K562 (cell line): Measurements from ENCODE around the gene PPP6R1. TPM values are rescaled to one million over a fixed set of nuclear protein-coding genes. Genes with fewer than 3 reads are reported as not detected.

Experiments used
- ATAC-seq: fragments of 200-7000 bp; cut with Tn5 transposase; 3 replicates; pipeline ENCODE4 v1.9.1; 2020; ENCODE audit warnings: moderate library complexity
- BruUV-seq: library from RNA; stranded (reverse); fragments of 400-500 nt; replicated peaks from 2 replicates; lab custom pipeline; 2021; lab: Mats Ljungman, UMichigan
- CTCF ChIA-PET: fragments of 300-600 bp; formaldehyde crosslinking; extraction: SDS; loops from one replicate; lab custom pipeline; 2021; ENCODE audit warnings: low intra/inter-chr PET ratio; lab: Yijun Ruan, JAX
- POLR2A ChIA-PET: fragments of 300-600, 350-650 bp; sonication (Branson Sonifier 250); formaldehyde crosslinking; extraction: SDS; loops from one replicate; lab custom pipeline; 2021; ENCODE audit warnings: antibody characterized with exemption, inconsistent platforms; lab: Yijun Ruan, JAX
- DNase-seq, 4 experiments: peaks; one replicate each; pipeline versions ENCODE4 v3.0.0 to v3.0.0-alpha.2; 2011 to 2018; ENCODE audit warnings: low spot score in 3 of 4, mixed read lengths in 3 of 4; ENCODE audit errors: extremely low read depth in 1 of 4
- FAIRE-seq: peaks from 2 replicates; lab custom pipeline; 2011; peaks lifted over from hg19 to GRCh38; lab: Jason Lieb, UNC
- H2AFZ ChIP-seq: 2 replicates; pipeline ENCODE4 v1.6.0; 2011; ENCODE audit warnings: low read depth, low read length, control low read depth, inconsistent platforms
- H3K27ac ChIP-seq: fragments of 200-600 bp; 3 replicates; pipeline ENCODE4 v1.8.0; 2011; ENCODE audit warnings: low read depth, mild to moderate bottlenecking, control low read depth, inconsistent platforms, low read length, moderate library complexity, mixed read lengths; ENCODE audit errors: extremely low read depth
- H3K27me3 ChIP-seq, 2 experiments: fragments of 300-600 bp in 1 of 2; 2 replicates in 1 of 2; 3 replicates in 1 of 2; pipeline versions ENCODE4 v1.6.0 to v1.8.0; 2011; ENCODE audit warnings: inconsistent platforms in 2 of 2, low read length in 2 of 2, mild to moderate bottlenecking in 1 of 2, mixed read lengths in 1 of 2, moderate library complexity in 1 of 2; ENCODE audit not compliant: control insufficient read depth in 2 of 2, insufficient read depth in 2 of 2
- H3K36me3 ChIP-seq: fragments of 300-600 bp; 3 replicates; pipeline ENCODE4 v1.8.0; 2011; ENCODE audit warnings: mild to moderate bottlenecking, low read length, inconsistent platforms; ENCODE audit not compliant: control insufficient read depth, insufficient read depth
- H3K4me1 ChIP-seq, 2 experiments: fragments of 200-600 bp in 1 of 2; replicated peaks in 1 of 2; 2 replicates in 1 of 2; 3 replicates in 1 of 2; pipeline versions ENCODE4 v1.5.1 to v1.8.0; 2011; ENCODE audit warnings: inconsistent platforms in 2 of 2, low read length in 2 of 2, mild to moderate bottlenecking in 1 of 2, mixed read lengths in 1 of 2, moderate library complexity in 1 of 2; ENCODE audit not compliant: control insufficient read depth in 2 of 2, insufficient read depth in 2 of 2
- H3K4me2 ChIP-seq: 2 replicates; pipeline ENCODE4 v1.6.1; 2011; ENCODE audit warnings: low read length, control low read depth, inconsistent platforms, mixed read lengths; ENCODE audit not compliant: insufficient read depth
- H3K4me3 ChIP-seq: fragments of 200-600 bp; sonication (generic), shearing (Covaris generic); 2 replicates; pipeline ENCODE4 v1.5.1; 2016; ENCODE audit warnings: control low read depth, inconsistent platforms
- H3K79me2 ChIP-seq: fragments of 200-600 bp; 3 replicates; pipeline ENCODE4 v1.8.0; 2011; ENCODE audit warnings: low read length, inconsistent platforms; ENCODE audit not compliant: control insufficient read depth, insufficient read depth
- H3K9ac ChIP-seq, 2 experiments: 2 replicates each; pipeline versions ENCODE4 v1.6.0 to v1.6.1; 2011; ENCODE audit warnings: low read depth in 2 of 2, low read length in 2 of 2, control low read depth in 1 of 2, inconsistent platforms in 1 of 2, mild to moderate bottlenecking in 1 of 2, mixed read lengths in 1 of 2; ENCODE audit not compliant: insufficient read depth in 1 of 2
- H3K9me1 ChIP-seq: one replicate; pipeline ENCODE4 v1.6.0; 2011; ENCODE audit warnings: inconsistent platforms, mild to moderate bottlenecking, low read length, moderate library complexity; ENCODE audit not compliant: control insufficient read depth, insufficient read depth
- H3K9me3 ChIP-seq: replicated peaks from 2 replicates; pipeline ENCODE4 v1.5.1; 2011; ENCODE audit warnings: low read depth, low read length, inconsistent platforms; ENCODE audit not compliant: control insufficient read depth, insufficient read depth
- H4K20me1 ChIP-seq: replicated peaks from 2 replicates; pipeline ENCODE4 v1.6.1; 2011; ENCODE audit warnings: low read length, inconsistent platforms, mixed read lengths; ENCODE audit not compliant: control insufficient read depth, insufficient read depth
- ARID1B ChIP-seq: fragments of 450-650 bp; IDR thresholded peaks from 2 replicates; pipeline ENCODE4 v1.6.1; 2016; ENCODE audit warnings: antibody characterized with exemption, mild to moderate bottlenecking, inconsistent platforms
- HMGN3 ChIP-seq: IDR thresholded peaks from 2 replicates; pipeline ENCODE4 v1.6.1; 2011; ENCODE audit warnings: borderline replicate concordance, low read depth, mild to moderate bottlenecking, mixed read lengths, low read length; ENCODE audit not compliant: insufficient read length; ENCODE audit errors: extremely low read depth
- KAT8 ChIP-seq: fragments of 450-650 bp; IDR thresholded peaks from 2 replicates; pipeline ENCODE4 v1.6.1; 2016; ENCODE audit warnings: low read depth, mild to moderate bottlenecking
- MTA2 ChIP-seq: fragments of 450-650 bp; IDR thresholded peaks from 2 replicates; pipeline ENCODE4 v1.6.1; 2016; ENCODE audit warnings: low read depth
- MTA3 ChIP-seq: fragments of 450-650 bp; formaldehyde crosslinking; IDR thresholded peaks from 2 replicates; pipeline ENCODE4 v1.6.1; 2017; ENCODE audit warnings: mild to moderate bottlenecking, borderline replicate concordance
- NFRKB ChIP-seq: fragments of 450-650 bp; IDR thresholded peaks from 2 replicates; pipeline ENCODE4 v1.6.1; 2016; ENCODE audit warnings: low read depth
- PRPF4 ChIP-seq: fragments of 200-400 bp; formaldehyde crosslinking; IDR thresholded peaks from one replicate; pipeline ENCODE4 v1.6.1; 2017; ENCODE audit warnings: low read length, low read depth, mild to moderate bottlenecking; ENCODE audit not compliant: insufficient read depth, poor library complexity, severe bottlenecking
- SREBF2 ChIP-seq: sonication (generic); formaldehyde crosslinking; IDR thresholded peaks from 2 replicates; pipeline ENCODE4 v1.4.0; 2020; ENCODE audit warnings: mild to moderate bottlenecking, missing genetic modification reagents
- TARDBP ChIP-seq: fragments of 450-650 bp; IDR thresholded peaks from 2 replicates; pipeline ENCODE4 v1.6.1; 2016
- TBL1XR1 ChIP-seq, 2 experiments: IDR thresholded peaks; 2 replicates each; pipeline ENCODE4 v1.6.1; 2012; ENCODE audit warnings: improper control_type of control experiment in 2 of 2, low read length in 2 of 2, mild to moderate bottlenecking in 1 of 2
- THRAP3 ChIP-seq: fragments of 450-650 bp; IDR thresholded peaks from 2 replicates; pipeline ENCODE4 v1.6.1; 2016; ENCODE audit warnings: mild to moderate bottlenecking, inconsistent platforms, borderline replicate concordance
- ZBED1 ChIP-seq: IDR thresholded peaks from 2 replicates; pipeline ENCODE4 v1.6.1; 2014
- ZKSCAN8 ChIP-seq: fragments of 200-800 bp; sonication (Bioruptor generic); IDR thresholded peaks from 2 replicates; pipeline ENCODE4 v1.6.1; 2016; ENCODE audit warnings: missing genetic modification characterization, missing compliant biosample characterization
- whole genome bisulfite sequencing: fragments of 100-300 bp; shearing (Covaris generic); methylation state at CpG from one replicate; pipeline ENCODE4 v1.1.6; 2016; ENCODE audit warnings: low coverage, mixed read lengths; ENCODE audit not compliant: insufficient coverage; ENCODE audit errors: missing lambda C conversion rate; 5-methylcytosine and 5-hydroxymethylcytosine counted together
- in situ Hi-C: fragments of 300-500 bp; cut with MboI; formaldehyde crosslinking; loops from 4 replicates; pipeline ENCODE4 v1.15.0; 2018; ENCODE audit warnings: inconsistent platforms, mixed read lengths
- intact Hi-C: fragments of 100-400 bp; cut with micrococcal nuclease; formaldehyde crosslinking; loops from 2 replicates; pipeline ENCODE4 v1.14.2; 2022
- polyA plus RNA-seq, 8 experiments: library from polyadenylated mRNA; depleted of rRNA in 4 of 8; stranded (reverse) in 5 of 8; unstranded in 3 of 8; fragments of >200 nt; fragmentation: Nextera tagmentation in 2 of 8; fragmentation: Illumina TruSeq in 1 of 8; extraction: Ambion mirVana in 2 of 8; extraction: Trizol in 1 of 8; gene quantifications; 2 replicates each; pipeline versions ENCODE4 v1.2.1 to v1.2.3, GENCODE V29; 2011 to 2014; ENCODE audit warnings: inconsistent platforms in 1 of 8, missing spikeins in 1 of 8
- total RNA-seq, 7 experiments: library from RNA; depleted of rRNA in 6 of 7; stranded (reverse); fragments of >200 nt in 6 of 7; fragmentation: Illumina TruSeq in 2 of 7; extraction: Trizol in 2 of 7; gene quantifications; 2 replicates each; pipeline versions ENCODE4 v1.2.1 to v1.2.3, GENCODE V29; 2011 to 2021; ENCODE audit warnings: low replicate concordance in 1 of 7
- TF ChIP-seq, protein P1 (sequence below): fragments of 250-450 bp; sonication (Bioruptor Pico); IDR thresholded peaks from 2 replicates; pipeline ENCODE4 v1.5.0; 2020; ENCODE audit warnings: mild to moderate bottlenecking, borderline replicate concordance
- TF ChIP-seq, protein P2 (sequence below): fragments of 450-650 bp; formaldehyde crosslinking; IDR thresholded peaks from 2 replicates; pipeline ENCODE4 v1.4.0; 2020; ENCODE audit warnings: mild to moderate bottlenecking, mixed read lengths
- TF ChIP-seq, protein P3 (sequence below): fragments of 250-450 bp; sonication (Bioruptor Pico); IDR thresholded peaks from 2 replicates; pipeline ENCODE4 v1.8.0; 2021; ENCODE audit warnings: moderate library complexity, mild to moderate bottlenecking, inconsistent platforms
- TF ChIP-seq, protein P4 (sequence below): IDR thresholded peaks from 2 replicates; pipeline ENCODE4 v1.6.1; 2016; ENCODE audit warnings: missing genetic modification characterization, missing compliant biosample characterization

The PPP6R1 gene
- total and polyA plus RNA-seq, 9 of the 15 experiments (the other 6 are each of a cell fraction or from before 2014, with no cell fraction given), result 0.48 to 135 (median 37.2) TPM

GRCh38 chr19:55199620-55200204 is 59.1 kb downstream of the PPP6R1 start:
- CTCF ChIA-PET, result no interaction called here
- no peak overlapping the region for H2AFZ ChIP-seq
- H3K36me3 ChIP-seq, result peaks cover 82% of the 10 kb centered on the region; the same call in 2 of the 3 replicates
- H3K4me1 ChIP-seq, result no peaks in the 10 kb centered on the region; a peak in 2 of 5 replicates
- no peaks in the 10 kb centered on the region for H4K20me1 ChIP-seq
- no peak for FAIRE-seq
- no peak overlapping the region for H3K27ac ChIP-seq
- in situ Hi-C loops, result no loop called here
- intact Hi-C loops, result no loop called here
- H3K9me3 ChIP-seq, result no peaks in the 10 kb centered on the region
- DNase-seq, result no peak
- no peaks in the 10 kb centered on the region for H3K27me3 ChIP-seq
- ATAC-seq, result no peak
- H3K9me1 ChIP-seq, result no peaks in the 10 kb centered on the region
- BruUV-seq, result no TSS peak
- H3K4me2 ChIP-seq, result no peak overlapping the region
- no peak overlapping the region for H3K9ac ChIP-seq
- H3K4me3 ChIP-seq, result no peak overlapping the region
- 73% methylated on average over 4 of the region's 5 CpGs for WGBS
- no peaks in the 10 kb centered on the region for H3K79me2 ChIP-seq
- POLR2A ChIA-PET, result interaction anchor here (0.9 kb wide), 1 partner anchor 9 kb away, joined by 5 read pairs; the partner anchor contains the start of gene PTPRH
- TF ChIP-seq, protein P1, sequence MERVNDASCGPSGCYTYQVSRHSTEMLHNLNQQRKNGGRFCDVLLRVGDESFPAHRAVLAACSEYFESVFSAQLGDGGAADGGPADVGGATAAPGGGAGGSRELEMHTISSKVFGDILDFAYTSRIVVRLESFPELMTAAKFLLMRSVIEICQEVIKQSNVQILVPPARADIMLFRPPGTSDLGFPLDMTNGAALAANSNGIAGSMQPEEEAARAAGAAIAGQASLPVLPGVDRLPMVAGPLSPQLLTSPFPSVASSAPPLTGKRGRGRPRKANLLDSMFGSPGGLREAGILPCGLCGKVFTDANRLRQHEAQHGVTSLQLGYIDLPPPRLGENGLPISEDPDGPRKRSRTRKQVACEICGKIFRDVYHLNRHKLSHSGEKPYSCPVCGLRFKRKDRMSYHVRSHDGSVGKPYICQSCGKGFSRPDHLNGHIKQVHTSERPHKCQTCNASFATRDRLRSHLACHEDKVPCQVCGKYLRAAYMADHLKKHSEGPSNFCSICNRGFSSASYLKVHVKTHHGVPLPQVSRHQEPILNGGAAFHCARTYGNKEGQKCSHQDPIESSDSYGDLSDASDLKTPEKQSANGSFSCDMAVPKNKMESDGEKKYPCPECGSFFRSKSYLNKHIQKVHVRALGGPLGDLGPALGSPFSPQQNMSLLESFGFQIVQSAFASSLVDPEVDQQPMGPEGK, result no peak
- TF ChIP-seq PRPF4 (no peak), NFRKB (no peak), MTA2 (0 out of 2 replicates have a peak, but pooled peaks have one; percentile 11), SREBF2 (CRISPR knock-in tag) (no peak), TBL1XR1 (IDR thresholded peaks at IDR 0.05; ENCODE audit: low read length in 2 of 2) (no peak), ARID1B (peak; percentile 14; the same call in 1 of the 2 replicates), THRAP3 (peak; percentile 56; the same call in 1 of the 2 replicates), TARDBP (no peak), MTA3 (no peak), KAT8 (no peak), HMGN3 (no peak), ZKSCAN8 (CRISPR knock-in tag) (no peak), ZBED1 (no peak)
- TF ChIP-seq, protein P2, sequence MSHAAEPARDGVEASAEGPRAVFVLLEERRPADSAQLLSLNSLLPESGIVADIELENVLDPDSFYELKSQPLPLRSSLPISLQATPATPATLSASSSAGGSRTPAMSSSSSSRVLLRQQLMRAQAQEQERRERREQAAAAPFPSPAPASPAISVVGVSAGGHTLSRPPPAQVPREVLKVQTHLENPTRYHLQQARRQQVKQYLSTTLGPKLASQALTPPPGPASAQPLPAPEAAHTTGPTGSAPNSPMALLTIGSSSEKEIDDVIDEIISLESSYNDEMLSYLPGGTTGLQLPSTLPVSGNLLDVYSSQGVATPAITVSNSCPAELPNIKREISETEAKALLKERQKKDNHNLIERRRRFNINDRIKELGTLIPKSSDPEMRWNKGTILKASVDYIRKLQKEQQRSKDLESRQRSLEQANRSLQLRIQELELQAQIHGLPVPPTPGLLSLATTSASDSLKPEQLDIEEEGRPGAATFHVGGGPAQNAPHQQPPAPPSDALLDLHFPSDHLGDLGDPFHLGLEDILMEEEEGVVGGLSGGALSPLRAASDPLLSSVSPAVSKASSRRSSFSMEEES (CRISPR knock-in tag), result no peak
- TF ChIP-seq, protein P3, sequence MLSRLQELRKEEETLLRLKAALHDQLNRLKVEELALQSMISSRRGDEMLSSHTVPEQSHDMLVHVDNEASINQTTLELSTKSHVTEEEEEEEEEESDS (CRISPR knock-in tag), result no peak
- TF ChIP-seq, protein P4, sequence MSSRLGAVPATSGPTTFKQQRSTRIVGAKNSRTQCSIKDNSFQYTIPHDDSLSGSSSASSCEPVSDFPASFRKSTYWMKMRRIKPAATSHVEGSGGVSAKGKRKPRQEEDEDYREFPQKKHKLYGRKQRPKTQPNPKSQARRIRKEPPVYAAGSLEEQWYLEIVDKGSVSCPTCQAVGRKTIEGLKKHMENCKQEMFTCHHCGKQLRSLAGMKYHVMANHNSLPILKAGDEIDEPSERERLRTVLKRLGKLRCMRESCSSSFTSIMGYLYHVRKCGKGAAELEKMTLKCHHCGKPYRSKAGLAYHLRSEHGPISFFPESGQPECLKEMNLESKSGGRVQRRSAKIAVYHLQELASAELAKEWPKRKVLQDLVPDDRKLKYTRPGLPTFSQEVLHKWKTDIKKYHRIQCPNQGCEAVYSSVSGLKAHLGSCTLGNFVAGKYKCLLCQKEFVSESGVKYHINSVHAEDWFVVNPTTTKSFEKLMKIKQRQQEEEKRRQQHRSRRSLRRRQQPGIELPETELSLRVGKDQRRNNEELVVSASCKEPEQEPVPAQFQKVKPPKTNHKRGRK, result peak; percentile 90
